Measurements from ENCODE around the gene ASCL3.
"Not testable (repeated sequence)": the region's sequence is repeated elsewhere in the genome, so short reads cannot be mapped to it uniquely, and the experiment has no call there.

The ASCL3 gene

DNA sequence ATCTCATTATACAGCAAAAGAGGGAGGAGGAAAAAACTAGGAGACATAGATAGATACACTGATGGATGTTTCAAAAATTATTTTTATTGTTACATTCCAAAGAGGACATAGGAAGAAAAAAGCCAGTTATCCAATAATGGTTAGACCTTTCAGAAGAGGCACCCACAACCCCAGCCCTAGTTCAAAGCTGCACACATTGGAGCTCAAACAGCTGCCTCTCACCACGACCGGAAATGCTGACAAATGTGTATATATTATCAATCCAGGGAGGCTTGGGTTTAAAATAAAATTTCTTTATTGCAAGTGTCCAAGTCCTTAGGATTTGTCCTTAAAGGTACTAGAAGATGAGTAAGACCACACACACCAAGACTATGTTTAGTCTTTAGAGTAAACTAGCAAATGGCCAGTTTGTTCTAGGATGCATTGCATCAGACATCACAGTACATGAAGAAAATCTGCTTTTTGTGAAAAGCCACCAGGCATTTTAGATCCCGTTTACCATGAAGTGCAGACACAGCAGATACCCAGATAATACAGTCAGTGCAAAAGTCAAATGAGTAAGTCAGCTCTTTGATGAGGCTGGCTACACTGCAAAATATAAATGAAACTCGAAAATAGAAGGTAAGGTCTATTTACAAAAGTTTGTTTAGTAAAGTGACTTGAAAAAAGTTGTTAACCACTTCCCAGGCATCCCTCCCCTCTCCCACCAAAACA is 4.6 kb upstream of the ASCL3 start:
- DNase-seq: peak in 1 of 5 donors; percentile 11

DNA sequence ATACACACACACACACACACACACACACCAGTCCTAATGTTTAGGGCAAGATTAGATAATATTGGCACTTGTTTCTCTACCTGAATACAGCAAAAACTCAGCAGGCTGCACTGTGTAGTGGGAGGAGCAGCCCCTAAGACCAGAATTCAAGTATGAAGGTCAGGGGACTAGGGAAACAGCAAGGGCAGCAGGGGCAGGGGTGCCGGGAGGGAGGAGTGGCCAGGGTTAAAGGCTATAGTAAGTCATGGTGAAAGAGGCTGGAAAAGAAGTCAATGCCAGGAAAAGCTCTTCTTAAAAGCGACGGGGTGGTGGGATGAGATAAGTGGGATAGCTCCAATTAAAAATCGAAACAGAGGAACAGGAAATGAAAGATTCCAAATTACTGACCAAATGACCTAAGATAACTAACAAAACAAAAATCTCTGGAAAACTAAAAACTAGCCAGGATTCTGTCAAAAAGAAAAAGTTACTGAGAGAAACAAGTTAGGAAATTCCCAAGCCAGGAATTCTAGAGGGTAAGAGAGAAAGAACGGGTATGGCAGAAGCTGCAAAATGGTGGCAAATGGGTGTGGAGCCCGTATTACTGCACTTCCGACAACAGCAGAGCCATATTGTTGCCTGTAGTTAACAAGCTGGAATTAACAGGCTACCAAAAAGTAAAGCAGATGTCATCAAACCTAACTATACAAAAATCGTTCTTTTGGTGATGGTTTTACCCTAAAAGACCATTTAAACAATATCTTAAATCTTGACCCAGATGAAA is 1.3 kb downstream of the ASCL3 start:
- DNase-seq: no peak

GRCh38 chr11:8937659-8938058 is 5.2 kb downstream of the ASCL3 start:
- DNase-seq: no peak

DNA sequence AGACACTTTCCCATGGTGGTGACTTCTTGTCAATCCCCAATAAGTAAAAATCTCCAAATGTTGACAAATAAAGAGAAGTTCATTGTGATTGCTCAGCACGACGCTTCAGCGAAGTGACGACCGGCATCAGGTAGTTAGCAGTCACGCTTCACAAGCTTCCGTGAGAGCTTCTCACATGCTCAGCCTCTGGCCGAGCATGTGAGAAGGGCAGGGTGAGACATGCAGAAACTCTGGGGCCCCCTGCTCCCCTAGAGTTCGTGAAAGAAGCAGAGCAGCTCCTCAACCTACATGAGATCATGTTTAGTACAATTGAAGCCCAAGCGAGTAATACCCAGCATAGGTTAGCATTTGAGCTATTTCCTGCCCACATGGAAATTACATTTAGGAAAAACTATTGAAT is 5.7 kb downstream of the ASCL3 start:
- DNase-seq: no peak

- not testable (repeated sequence) for DNase-seq
These were observed 7.0 kb downstream of the ASCL3 start for GRCh38 chr11:8935789-8936188.

GRCh38 chr11:8934742-8935488 is 7.9 kb downstream of the ASCL3 start:
- DNase-seq: no peak

- DNase-seq: no peak
These were observed 8.9 kb downstream of the ASCL3 start for GRCh38 chr11:8933931-8934330.

DNA sequence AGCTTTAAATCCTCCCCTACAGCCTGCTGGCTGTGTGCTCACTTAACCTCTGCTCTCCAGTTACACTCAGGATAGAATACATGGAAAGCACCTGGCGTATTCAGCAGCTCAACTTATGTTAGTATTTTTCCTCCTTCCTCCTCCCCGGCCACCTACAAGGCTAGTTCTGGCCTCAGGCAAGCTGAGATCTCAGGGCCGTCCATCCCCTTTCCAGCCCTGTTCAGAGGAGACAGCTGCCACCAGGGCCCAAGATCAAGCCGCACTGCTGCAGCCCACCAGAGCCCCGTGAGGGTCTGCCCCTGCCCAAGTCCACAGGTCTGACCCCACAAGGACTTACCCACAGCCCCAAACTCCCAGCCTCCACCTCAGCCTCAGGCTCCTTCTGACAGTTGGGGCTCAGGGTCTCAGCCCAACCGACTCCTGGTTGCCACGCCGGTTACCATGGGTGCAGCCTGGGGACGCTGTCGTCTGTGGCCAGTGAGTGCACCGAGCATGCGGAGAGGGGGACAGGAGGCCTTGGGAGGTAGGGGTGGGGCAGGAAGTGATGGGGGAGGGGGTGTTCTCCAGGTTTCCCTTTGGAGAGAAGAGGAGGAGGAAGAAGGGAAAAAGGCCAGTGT is 10.1 kb downstream of the ASCL3 start, which contains the start of gene C11orf16:
C11orf16 (minus strand) TSS at position 384 of the 617 bp plus-strand sequence. CDS start 639 bp downstream, outside the sequence.
- no peak for DNase-seq

GRCh38 chr11:8930456-8931175 is 12.2 kb downstream of the ASCL3 start:
- DNase-seq: no peak

GRCh38 chr11:8928981-8929615 is 13.7 kb downstream of the ASCL3 start:
- no peak for DNase-seq

DNA sequence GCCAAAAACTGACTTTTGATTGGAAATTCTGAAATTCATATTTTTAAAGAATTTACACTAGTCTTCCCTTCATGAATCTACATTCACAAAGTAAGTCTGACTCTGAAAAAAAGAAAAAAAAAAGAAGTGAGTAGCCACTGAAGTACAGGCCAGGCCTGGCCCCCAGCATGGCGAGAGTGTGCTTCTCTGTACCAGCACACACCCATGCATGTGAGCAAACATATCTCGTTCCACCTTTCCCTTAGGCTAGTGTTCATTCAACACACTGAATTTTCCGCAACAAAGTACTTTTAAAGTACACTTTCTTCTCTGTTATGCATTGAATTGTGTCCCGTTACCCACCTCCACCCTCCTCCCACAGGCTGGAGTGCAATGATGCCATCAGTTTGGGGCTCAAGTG is 14.6 kb downstream of the ASCL3 start:
- no peak for DNase-seq

GRCh38 chr11:8927233-8927632 is 15.6 kb downstream of the ASCL3 start:
- no peak for DNase-seq

GRCh38 chr11:8926236-8926635 is 16.6 kb downstream of the ASCL3 start:
- DNase-seq: no peak

DNA sequence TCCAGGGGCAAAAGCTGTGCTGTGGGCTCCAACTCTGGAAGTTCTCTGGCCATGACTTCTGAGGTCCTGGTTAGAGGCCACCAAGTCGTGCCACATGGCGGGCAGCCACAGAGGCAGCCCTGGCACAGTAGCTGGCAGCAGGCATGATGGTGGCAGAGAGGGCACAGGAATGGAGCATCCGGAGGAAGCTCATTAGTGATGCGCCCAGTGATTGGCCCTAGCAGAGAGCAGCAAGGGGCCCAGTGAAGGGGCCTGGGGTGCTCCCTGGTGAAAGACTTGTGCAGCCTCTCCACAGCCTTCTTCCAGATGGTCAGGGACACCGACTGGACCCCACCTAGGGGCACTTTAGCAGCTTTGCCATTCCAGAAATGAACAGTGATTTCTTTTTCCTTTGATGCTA is 17.1 kb downstream of the ASCL3 start:
- no peak for DNase-seq

DNA sequence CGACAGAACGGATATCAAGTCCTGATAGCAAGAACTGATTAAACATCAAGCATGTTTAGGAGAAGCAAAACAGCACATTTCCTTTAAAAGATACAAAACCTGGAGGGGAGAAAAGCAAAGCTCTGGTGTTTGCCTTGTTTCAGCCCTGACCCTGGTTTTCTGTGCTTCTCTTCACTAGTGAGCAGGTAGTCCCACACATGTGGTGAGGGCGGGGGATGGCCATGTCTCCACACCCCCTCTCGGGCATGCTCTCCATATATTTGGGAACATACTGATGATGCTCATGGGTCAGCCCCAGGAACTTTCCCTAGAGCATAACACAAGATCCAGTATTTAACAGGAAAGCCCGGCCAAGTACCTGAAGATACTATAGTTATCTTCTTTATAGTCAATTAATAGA is 20.1 kb downstream of the ASCL3 start:
- no peak for DNase-seq

DNA sequence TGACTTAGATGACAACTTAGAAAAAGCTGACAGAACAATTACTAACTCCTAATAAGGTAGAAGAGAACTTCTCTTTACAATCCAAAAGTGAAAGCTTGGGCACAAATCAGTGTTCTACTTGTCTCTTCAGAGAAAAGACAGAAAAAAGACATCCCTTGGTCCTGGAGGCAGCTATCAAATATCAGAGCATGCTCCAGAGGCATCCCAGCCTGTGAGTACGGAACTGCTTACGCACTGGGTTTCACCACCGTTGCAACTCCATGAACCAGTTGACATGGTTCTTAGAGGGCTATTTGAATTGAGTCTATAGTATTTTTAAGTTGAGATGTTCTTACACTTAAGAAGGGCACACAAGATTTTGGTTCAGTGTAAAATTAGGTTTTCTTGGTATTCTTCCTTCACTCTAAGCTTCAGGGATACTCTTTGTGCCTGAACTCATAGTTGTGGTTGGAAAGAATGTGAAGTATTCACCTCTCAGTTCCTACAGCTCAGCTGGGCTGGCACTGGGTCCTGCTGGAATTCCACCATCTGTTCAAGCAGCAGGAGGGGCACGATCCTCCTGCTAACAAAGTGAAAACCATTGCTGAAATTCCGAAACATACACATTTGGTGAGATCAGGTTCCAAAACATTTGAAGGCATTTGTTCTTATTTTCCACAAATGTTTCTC is 25.5 kb downstream of the ASCL3 start:
- DNase-seq: no peak

- DNase-seq: no peak
These were observed 28.2 kb downstream of the ASCL3 start for GRCh38 chr11:8914661-8915018.

DNA sequence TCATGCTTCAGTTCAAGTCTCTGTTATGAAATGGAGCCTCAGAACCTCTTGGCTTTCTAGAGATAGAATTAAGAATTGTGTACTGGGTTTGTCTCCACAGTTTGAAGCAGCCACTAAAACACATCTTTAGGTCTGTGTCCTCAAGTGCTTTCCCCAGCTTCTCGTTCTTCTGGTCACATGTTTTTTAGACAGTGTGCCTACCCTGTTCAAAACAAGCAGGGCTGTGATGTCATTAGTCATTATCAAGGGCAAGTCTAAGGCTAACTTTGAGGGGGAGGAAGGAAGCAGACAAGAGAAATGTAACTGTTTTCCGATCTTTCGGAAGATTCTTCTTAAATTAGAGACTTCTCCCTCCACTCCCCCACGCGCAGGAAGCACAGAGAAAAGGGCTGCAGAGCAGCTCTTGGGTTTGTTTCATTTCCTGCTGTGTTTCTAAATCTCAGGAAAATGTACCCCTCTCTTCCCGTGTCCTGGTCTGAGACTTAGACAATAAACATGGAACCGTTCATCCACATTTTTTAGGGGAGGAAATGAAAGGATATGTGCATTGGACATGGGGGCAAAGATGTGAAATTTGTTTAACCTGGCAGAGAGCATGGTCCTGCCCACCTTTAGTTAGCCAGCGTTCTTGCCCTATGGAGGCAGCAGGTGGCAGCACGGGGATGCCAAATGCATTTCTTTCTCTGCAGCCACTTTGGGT is 28.7 kb downstream of the ASCL3 start:
- peak in 3 of 5 donors; percentile 23 to 39 (median 24) for DNase-seq

GRCh38 chr11:8911029-8911823 is 31.6 kb downstream of the ASCL3 start, which contains the start of gene AKIP1:
AKIP1 (plus strand) TSS chr11:8911189; CDS start chr11:8911450, 261 bp downstream.
- peak; percentile 70 to 84 (median 70) for DNase-seq

- no peak for DNase-seq
These were observed 32.2 kb downstream of the ASCL3 start for GRCh38 chr11:8910649-8911026.

Measured in T-helper 1 cell (primary cell).